ENCODE data around the gene CA9. TPM values are rescaled to one million over a fixed set of nuclear protein-coding genes. Genes with fewer than 3 reads are reported as not detected.

Gene CA9
- total and polyA plus RNA-seq, 2 donors (not counting 3 experiments of a cell fraction or from before 2014, with no cell fraction given): 0.18 TPM; not detected in 1

- POLR2A ChIA-PET: interaction anchor here (0.6 to 1.1 kb wide), 2 partner anchors 11 to 62 kb away, joined by 3 to 4 read pairs; no protein-coding TSS in a partner anchor
Measured at GRCh38 chr9:35679766-35680330, 6.1 kb downstream of the CA9 start.

More at GRCh38 chr9:35679766-35680330, 6.1 kb downstream of the CA9 start:
- intact Hi-C loops (cut with micrococcal nuclease) (no loop called here), dilution Hi-C loops (cut with MboI; ENCODE audit: extremely low pct_ligation_motif_present, low sequenced_read_pairs) (no loop called here)
- no TSS peak for BruUV-seq (replicated peaks)
- H2AFZ ChIP-seq (ENCODE audit: low read depth, low read length): no peak overlapping the region
- H3K4me3 ChIP-seq (replicated peaks in 1 of 3; ENCODE audit: insufficient read depth in 1 of 3, low read depth in 1 of 3, low read length in 3 of 3): no peak overlapping the region
- no peak for DNase-seq (ENCODE audit: low read depth, low spot score)
- H3K9me1 ChIP-seq (replicated peaks; ENCODE audit: control insufficient read depth, extremely low read depth, insufficient read depth, low read length): no peaks in the 10 kb centered on the region
- H4K20me1 ChIP-seq (replicated peaks; ENCODE audit: control insufficient read depth, extremely low read depth, insufficient read depth, low read length): no peaks in the 10 kb centered on the region
- no peaks in the 10 kb centered on the region for H3K79me2 ChIP-seq (ENCODE audit: control insufficient read depth, insufficient read depth, low read length)
- TF ChIP-seq FOS (IDR thresholded peaks at IDR 0.05; ENCODE audit: borderline replicate concordance, insufficient read depth, low read length) (no peak), POLR2AphosphoS5 (IDR thresholded peaks at IDR 0.05; ENCODE audit: insufficient read depth, low read depth, low read length) (no peak), MYC (IDR thresholded peaks at IDR 0.05; ENCODE audit: low read depth, low read length) (no peak), GATA2 (IDR thresholded peaks at IDR 0.05; ENCODE audit: insufficient read depth, insufficient read length, low read depth, low read length) (no peak), EZH2 (IDR thresholded peaks at IDR 0.05; ENCODE audit: borderline replicate concordance, low read depth, low read length, severe bottlenecking) (no peak), CTCF (IDR thresholded peaks at IDR 0.05; ENCODE audit: extremely low read depth in 1 of 2, insufficient read depth in 1 of 2, low read depth in 1 of 2, low read length in 2 of 2) (no peak)
- peaks cover 0 to 4% of the 10 kb centered on the region in 2 experiments for H3K27me3 ChIP-seq (ENCODE audit: control insufficient read depth in 2 of 2, insufficient read depth in 2 of 2, low read length in 2 of 2)
- H3K9me3 ChIP-seq (replicated peaks; ENCODE audit: control insufficient read depth, insufficient read depth, low read length): no peaks in the 10 kb centered on the region
- no peak overlapping the region for H3K9ac ChIP-seq (replicated peaks; ENCODE audit: extremely low read depth, insufficient read depth, low read length)
- CTCF ChIA-PET: interaction anchor here (0.7 to 1.8 kb wide), 5 partner anchors 9 to 76 kb away, joined by 3 to 9 read pairs (median 3); partner anchors contain the start of genes ARHGEF39, CREB3 and TLN1
- peaks cover 3 to 16% of the 10 kb centered on the region in 2 experiments for H3K36me3 ChIP-seq (ENCODE audit: control insufficient read depth in 2 of 2, extremely low read depth in 1 of 2, insufficient read depth in 2 of 2, low read length in 2 of 2)
- H3K4me1 ChIP-seq (ENCODE audit: control insufficient read depth, extremely low read depth, insufficient read depth, low read length): peaks cover 5% of the 10 kb centered on the region
- FAIRE-seq: no peak
- no peak overlapping the region for H3K4me2 ChIP-seq (ENCODE audit: insufficient read depth, low read length)
- no peak overlapping the region for H3K27ac ChIP-seq (ENCODE audit: insufficient read depth, low read depth, low read length)
